Fibroblast of mammary gland (primary cell): ENCODE data around the gene HPCAL1.
A peak's percentile ranks its signal among the peaks of the same experiment; 100 is the strongest.

Experiments used
- DNase-seq: peaks from one replicate; pipeline ENCODE4 v3.0.0-alpha.2; 2010; ENCODE audit warnings: low read depth
- H3K4me3 ChIP-seq: 2 replicates; pipeline ENCODE4 v1.5.1; 2011; ENCODE audit warnings: low read depth, mild to moderate bottlenecking, low read length, moderate library complexity; ENCODE audit not compliant: control insufficient read depth
- CTCF ChIP-seq: conservative IDR thresholded peaks from 2 replicates; pipeline ENCODE4 v1.5.1; 2011; ENCODE audit warnings: low read depth, low read length, inconsistent platforms; ENCODE audit not compliant: control insufficient read depth, insufficient read depth

Gene HPCAL1

GRCh38 chr2:10309286-10309685 is 6.6 kb downstream of the HPCAL1 start:
- no peak for DNase-seq
- no peak for TF ChIP-seq CTCF

DNA sequence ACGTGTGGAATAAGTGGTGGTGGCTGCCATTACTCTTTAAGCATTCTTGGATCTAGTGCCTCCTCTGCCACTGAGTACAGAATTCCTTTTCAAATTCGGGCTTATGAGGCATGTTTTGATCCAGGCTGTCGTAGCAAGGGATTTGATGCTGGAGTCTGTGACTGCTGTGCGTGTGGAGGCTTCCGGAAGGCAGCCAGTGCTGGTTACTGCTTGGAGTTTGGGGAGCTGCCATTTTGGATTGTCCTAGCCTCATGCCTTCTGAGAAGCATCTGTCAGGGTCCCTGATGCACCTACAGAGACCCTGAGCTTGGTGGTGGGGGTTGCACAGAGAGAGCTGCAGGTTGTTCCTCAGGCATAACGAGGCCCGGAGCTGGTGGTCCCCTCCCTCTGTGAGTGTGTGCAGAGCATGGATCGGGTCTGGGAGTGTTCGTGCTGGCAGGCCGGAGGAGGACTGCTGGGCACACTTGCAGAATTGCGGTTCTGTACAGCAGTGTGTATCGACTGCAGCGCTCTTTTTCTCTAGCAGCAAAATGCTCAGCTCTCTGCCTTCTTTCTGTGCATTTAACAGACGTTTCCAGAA is 7.7 kb downstream of the HPCAL1 start:
- no peak for TF ChIP-seq CTCF
- H3K4me3 ChIP-seq, result no peak overlapping the region
- DNase-seq, result no peak

More at GRCh38 chr2:10309286-10309685, 6.6 kb downstream of the HPCAL1 start:
- H3K4me3 ChIP-seq, result no peak overlapping the region

DNA sequence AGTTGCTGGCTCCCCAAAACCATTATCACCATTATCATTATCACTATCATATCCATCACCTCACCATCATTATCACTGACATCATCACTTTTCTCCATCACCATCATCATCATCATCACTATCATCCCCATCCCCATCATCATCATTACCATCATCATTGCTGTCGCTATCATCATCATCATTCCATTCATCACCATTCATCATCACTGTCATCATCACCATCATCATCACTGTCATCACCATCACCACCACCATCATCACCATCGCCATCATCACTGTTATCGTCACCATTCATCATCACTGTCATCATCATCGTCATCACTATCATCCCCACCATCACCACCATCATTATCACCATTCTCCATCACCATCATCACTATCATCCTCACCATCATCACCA is 9.0 kb downstream of the HPCAL1 start:
- H3K4me3 ChIP-seq, result no peak overlapping the region
- no peak for TF ChIP-seq CTCF

DNA sequence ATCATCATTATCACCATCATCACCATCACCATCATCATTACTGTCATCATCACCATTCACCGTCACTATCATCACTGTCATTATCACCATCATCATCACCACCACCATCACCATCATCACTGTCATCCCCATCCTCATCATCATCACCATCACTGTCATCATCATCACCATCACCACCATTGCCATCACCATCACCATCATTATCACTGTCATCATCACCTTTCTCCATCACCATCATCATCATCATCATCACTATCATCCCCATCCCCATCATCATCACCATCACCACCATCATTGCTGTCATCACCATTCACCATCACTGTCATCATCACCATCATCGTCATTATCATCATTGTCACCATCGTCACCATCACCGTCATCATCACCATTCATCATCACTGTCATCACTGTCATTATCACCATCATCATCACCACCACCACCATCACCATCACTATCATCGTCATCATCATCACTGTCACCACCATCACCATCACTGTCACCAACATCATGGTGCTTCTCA is 9.8 kb downstream of the HPCAL1 start:
- H3K4me3 ChIP-seq, result no peak overlapping the region
- no peak for TF ChIP-seq CTCF
- no peak for DNase-seq

More for the DNA sequence above, 9.0 kb downstream of the HPCAL1 start:
- DNase-seq, result no peak

GRCh38 chr2:10316336-10316735 is 13.6 kb downstream of the HPCAL1 start:
- TF ChIP-seq CTCF, result no peak
- DNase-seq, result peak; percentile 59
- no peak overlapping the region for H3K4me3 ChIP-seq

DNA sequence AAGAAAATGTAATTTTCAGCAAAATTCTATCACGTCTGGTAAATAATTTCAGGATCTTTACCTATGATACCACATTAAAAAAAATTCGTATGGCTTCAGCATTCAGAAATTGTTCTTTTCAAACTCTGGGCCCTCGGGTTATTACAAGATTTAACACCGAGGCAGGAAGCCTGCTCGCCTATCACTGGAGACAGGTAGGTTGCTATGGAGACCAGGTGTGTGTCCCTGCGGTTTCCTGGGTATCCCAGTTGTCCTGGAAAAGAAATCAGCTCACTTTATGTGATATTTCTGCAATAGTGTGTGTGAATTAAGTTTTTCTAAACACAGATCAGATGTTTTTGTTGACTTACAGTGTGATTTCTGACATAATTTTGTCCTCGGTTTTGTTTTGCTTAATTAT is 14.2 kb downstream of the HPCAL1 start:
- no peak for DNase-seq
- no peak for TF ChIP-seq CTCF
- no peak overlapping the region for H3K4me3 ChIP-seq
